HepG2 (cell line): ENCODE results near the gene PLLP. TPM values are rescaled to one million over a fixed set of nuclear protein-coding genes. Genes with fewer than 3 reads are reported as not detected.

Source experiments
- ARNT2 ChIP-seq: sonication (generic); formaldehyde crosslinking; IDR thresholded peaks from 2 replicates; pipeline ENCODE4 v1.8.0; 2022; ENCODE audit warnings: mild to moderate bottlenecking, low read depth, missing genetic modification reagents, moderate library complexity
- FOXA1 ChIP-seq, 2 experiments: fragments of 450-650 bp in 1 of 2; sonication (generic) in 1 of 2; formaldehyde crosslinking in 1 of 2; IDR thresholded peaks; 2 replicates each; pipeline versions ENCODE4 v1.4.0 to v1.6.1; 2016 to 2020; ENCODE audit warnings: missing genetic modification reagents in 1 of 2
- KDM5A ChIP-seq: fragments of 200-600 bp; sonication (generic); IDR thresholded peaks from 2 replicates; pipeline ENCODE4 v1.7.0; 2018; ENCODE audit warnings: antibody characterized with exemption, mild to moderate bottlenecking, low read length, borderline replicate concordance
- KDM5B ChIP-seq: sonication (generic); formaldehyde crosslinking; IDR thresholded peaks from 2 replicates; pipeline ENCODE4 v1.4.0; 2020; ENCODE audit warnings: missing genetic modification reagents, mild to moderate bottlenecking, borderline replicate concordance
- MAF1 ChIP-seq: sonication (generic); formaldehyde crosslinking; IDR thresholded peaks from 2 replicates; pipeline ENCODE4 v1.5.0; 2020; ENCODE audit warnings: missing genetic modification reagents, borderline replicate concordance
- NFE2L1 ChIP-seq: sonication (generic); formaldehyde crosslinking; IDR thresholded peaks from 2 replicates; pipeline ENCODE4 v1.4.0; 2020; ENCODE audit warnings: missing genetic modification reagents, mild to moderate bottlenecking, borderline replicate concordance
- PHF8 ChIP-seq: sonication (generic); formaldehyde crosslinking; IDR thresholded peaks from 2 replicates; pipeline ENCODE4 v1.5.0; 2020; ENCODE audit warnings: missing genetic modification reagents
- POLR2A ChIP-seq, 2 experiments: IDR thresholded peaks; 2 replicates each; pipeline ENCODE4 v1.6.1; 2011; ENCODE audit warnings: low read depth in 2 of 2, low read length in 2 of 2, mild to moderate bottlenecking in 1 of 2, moderate library complexity in 1 of 2; ENCODE audit not compliant: insufficient read depth in 1 of 2
- RBM39 ChIP-seq: fragments of 200-400 bp; formaldehyde crosslinking; IDR thresholded peaks from one replicate; pipeline ENCODE4 v1.6.1; 2018; ENCODE audit warnings: antibody characterized with exemption, mild to moderate bottlenecking, low read depth, low read length; ENCODE audit not compliant: poor library complexity, severe bottlenecking
- RXRB ChIP-seq: IDR thresholded peaks from 2 replicates; pipeline ENCODE4 v1.6.1; 2016; ENCODE audit warnings: borderline replicate concordance, missing genetic modification reagents, missing compliant biosample characterization
- SRSF1 ChIP-seq: fragments of 200-400 bp; formaldehyde crosslinking; optimal IDR thresholded peaks from 2 replicates; pipeline ENCODE3; 2017; ENCODE audit warnings: mild to moderate bottlenecking, low read depth, low read length, moderate library complexity
- ZNF101 ChIP-seq: sonication (generic); formaldehyde crosslinking; IDR thresholded peaks from 2 replicates; pipeline ENCODE4 v1.4.0; 2020; ENCODE audit warnings: mild to moderate bottlenecking, low read depth, missing genetic modification reagents, borderline replicate concordance
- ZNF138 ChIP-seq: sonication (generic); formaldehyde crosslinking; IDR thresholded peaks from 2 replicates; pipeline ENCODE4 v1.5.0; 2020; ENCODE audit warnings: mild to moderate bottlenecking, low read depth, missing genetic modification reagents
- ZNF343 ChIP-seq: sonication (generic); formaldehyde crosslinking; IDR thresholded peaks from 2 replicates; pipeline ENCODE4 v1.4.0; 2020; ENCODE audit warnings: mild to moderate bottlenecking, missing genetic modification reagents
- ZNF451 ChIP-seq: sonication (generic); formaldehyde crosslinking; IDR thresholded peaks from 2 replicates; pipeline ENCODE4 v1.5.0; 2020; ENCODE audit warnings: mild to moderate bottlenecking, missing genetic modification reagents
- ZNF7 ChIP-seq: IDR thresholded peaks from 2 replicates; pipeline ENCODE4 v1.6.1; 2016; ENCODE audit warnings: missing biosample characterization, missing genetic modification reagents
- polyA plus RNA-seq, 8 experiments: library from polyadenylated mRNA; depleted of rRNA in 3 of 8; stranded (reverse) in 7 of 8; unstranded in 1 of 8; fragments of >200 nt; fragmentation: Illumina TruSeq in 4 of 8; extraction: Trizol in 4 of 8; gene quantifications; 2 replicates each; pipeline versions ENCODE4 v1.2.1 to v1.2.3, GENCODE V29; 2011 to 2016; ENCODE audit warnings: low read depth in 4 of 8, missing spikeins in 1 of 8, mixed read lengths in 1 of 8; ENCODE audit not compliant: insufficient read depth in 1 of 8
- total RNA-seq, 5 experiments: library from RNA; depleted of rRNA; stranded (reverse); fragments of >200 nt; fragmentation: Illumina TruSeq; extraction: Trizol; gene quantifications; 2 replicates each; pipeline ENCODE4 v1.2.3, GENCODE V29; 2016; ENCODE audit warnings: low read depth in 1 of 5
- TF ChIP-seq, protein P1 (sequence below): sonication (generic); formaldehyde crosslinking; IDR thresholded peaks from 2 replicates; pipeline ENCODE4 v1.4.0; 2020; ENCODE audit warnings: mild to moderate bottlenecking, missing genetic modification reagents, borderline replicate concordance
- TF ChIP-seq, protein P2 (sequence below): sonication (generic); formaldehyde crosslinking; IDR thresholded peaks from 2 replicates; pipeline ENCODE4 v1.8.0; 2022; ENCODE audit warnings: mild to moderate bottlenecking, missing genetic modification reagents
- TF ChIP-seq, protein P3 (sequence below): sonication (generic); formaldehyde crosslinking; IDR thresholded peaks from 2 replicates; pipeline ENCODE4 v1.8.0; 2022; ENCODE audit warnings: mild to moderate bottlenecking, missing genetic modification reagents; ENCODE audit not compliant: insufficient replicate concordance

The PLLP gene
- total and polyA plus RNA-seq, 2 of the 13 experiments (the other 11 are each of a cell fraction or from before 2014, with no cell fraction given), result 60.6 to 127 TPM

DNA sequence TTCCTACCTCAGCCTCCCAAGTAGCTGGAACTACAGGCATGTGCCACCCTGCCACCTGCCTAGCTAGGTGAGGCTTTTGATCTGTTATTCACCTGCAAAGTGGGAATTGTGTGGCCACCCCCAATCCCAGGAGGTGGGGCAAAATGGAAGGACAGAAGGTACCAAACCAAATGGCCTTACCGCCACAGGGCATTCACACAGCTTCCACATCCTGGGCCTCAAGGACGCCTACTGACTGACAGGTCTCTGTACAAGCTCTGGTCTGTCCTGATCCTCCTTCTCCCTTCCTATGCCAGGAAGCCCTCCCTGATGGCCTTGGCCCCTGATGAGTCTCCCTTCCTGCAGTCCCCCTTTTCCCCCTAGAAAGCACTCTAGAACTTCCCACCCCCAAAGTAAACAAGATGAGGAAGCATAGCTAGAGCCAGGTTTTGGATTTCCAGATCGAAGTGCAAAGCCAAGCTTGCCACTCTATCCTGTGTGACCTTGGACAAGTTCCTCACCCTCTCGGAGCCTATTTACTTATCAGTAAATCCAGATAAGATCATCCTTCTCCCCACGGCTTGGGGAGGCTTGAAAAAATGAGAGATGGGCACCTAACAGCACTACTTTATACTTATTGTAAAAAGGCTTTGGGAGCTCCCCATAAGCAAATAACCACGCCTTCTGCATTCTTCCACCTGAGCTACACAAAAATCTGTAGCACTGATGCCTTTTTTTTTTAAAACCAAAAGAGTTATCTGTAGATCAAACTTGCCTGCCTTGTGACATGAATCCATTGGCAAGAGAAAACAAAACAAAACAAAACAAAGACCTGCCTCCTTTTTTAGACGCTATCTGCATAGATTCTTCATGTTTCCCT is 4.5 kb downstream of the PLLP start (continued):
- TF ChIP-seq, protein P1, sequence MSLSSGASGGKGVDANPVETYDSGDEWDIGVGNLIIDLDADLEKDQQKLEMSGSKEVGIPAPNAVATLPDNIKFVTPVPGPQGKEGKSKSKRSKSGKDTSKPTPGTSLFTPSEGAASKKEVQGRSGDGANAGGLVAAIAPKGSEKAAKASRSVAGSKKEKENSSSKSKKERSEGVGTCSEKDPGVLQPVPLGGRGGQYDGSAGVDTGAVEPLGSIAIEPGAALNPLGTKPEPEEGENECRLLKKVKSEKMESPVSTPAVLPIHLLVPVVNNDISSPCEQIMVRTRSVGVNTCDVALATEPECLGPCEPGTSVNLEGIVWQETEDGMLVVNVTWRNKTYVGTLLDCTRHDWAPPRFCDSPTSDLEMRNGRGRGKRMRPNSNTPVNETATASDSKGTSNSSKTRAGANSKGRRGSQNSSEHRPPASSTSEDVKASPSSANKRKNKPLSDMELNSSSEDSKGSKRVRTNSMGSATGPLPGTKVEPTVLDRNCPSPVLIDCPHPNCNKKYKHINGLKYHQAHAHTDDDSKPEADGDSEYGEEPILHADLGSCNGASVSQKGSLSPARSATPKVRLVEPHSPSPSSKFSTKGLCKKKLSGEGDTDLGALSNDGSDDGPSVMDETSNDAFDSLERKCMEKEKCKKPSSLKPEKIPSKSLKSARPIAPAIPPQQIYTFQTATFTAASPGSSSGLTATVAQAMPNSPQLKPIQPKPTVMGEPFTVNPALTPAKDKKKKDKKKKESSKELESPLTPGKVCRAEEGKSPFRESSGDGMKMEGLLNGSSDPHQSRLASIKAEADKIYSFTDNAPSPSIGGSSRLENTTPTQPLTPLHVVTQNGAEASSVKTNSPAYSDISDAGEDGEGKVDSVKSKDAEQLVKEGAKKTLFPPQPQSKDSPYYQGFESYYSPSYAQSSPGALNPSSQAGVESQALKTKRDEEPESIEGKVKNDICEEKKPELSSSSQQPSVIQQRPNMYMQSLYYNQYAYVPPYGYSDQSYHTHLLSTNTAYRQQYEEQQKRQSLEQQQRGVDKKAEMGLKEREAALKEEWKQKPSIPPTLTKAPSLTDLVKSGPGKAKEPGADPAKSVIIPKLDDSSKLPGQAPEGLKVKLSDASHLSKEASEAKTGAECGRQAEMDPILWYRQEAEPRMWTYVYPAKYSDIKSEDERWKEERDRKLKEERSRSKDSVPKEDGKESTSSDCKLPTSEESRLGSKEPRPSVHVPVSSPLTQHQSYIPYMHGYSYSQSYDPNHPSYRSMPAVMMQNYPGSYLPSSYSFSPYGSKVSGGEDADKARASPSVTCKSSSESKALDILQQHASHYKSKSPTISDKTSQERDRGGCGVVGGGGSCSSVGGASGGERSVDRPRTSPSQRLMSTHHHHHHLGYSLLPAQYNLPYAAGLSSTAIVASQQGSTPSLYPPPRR, result peak; percentile 96
- TF ChIP-seq MAF1 (CRISPR knock-in tag) (no peak), RBM39 (no peak), FOXA1 (IDR thresholded peaks at IDR 0.05) (peak; percentile 90), FOXA1 (CRISPR knock-in tag; IDR thresholded peaks at IDR 0.05) (peak; percentile 99), NFE2L1 (CRISPR knock-in tag) (no peak), ZNF451 (CRISPR knock-in tag) (no peak), KDM5B (CRISPR knock-in tag) (peak; percentile 65; the same call in 1 of the 2 replicates), ZNF7 (CRISPR knock-in tag) (no peak), ZNF101 (CRISPR knock-in tag) (peak; percentile 90; the same call in 1 of the 2 replicates), PHF8 (CRISPR knock-in tag) (peak; percentile 42; the same call in 1 of the 2 replicates), ZNF138 (CRISPR knock-in tag) (no peak), POLR2A (IDR thresholded peaks at IDR 0.05; ENCODE audit: insufficient read depth in 1 of 2, low read depth in 2 of 2, low read length in 2 of 2) (peak; percentile 44 to 67), SRSF1 (no peak), ARNT2 (CRISPR knock-in tag) (no peak), RXRB (peak; percentile 96; the same call in 1 of the 2 replicates), ZNF343 (CRISPR knock-in tag) (peak; percentile 67; the same call in 1 of the 2 replicates), KDM5A (no peak; the same call in 1 of the 2 replicates)
- TF ChIP-seq, protein P2, sequence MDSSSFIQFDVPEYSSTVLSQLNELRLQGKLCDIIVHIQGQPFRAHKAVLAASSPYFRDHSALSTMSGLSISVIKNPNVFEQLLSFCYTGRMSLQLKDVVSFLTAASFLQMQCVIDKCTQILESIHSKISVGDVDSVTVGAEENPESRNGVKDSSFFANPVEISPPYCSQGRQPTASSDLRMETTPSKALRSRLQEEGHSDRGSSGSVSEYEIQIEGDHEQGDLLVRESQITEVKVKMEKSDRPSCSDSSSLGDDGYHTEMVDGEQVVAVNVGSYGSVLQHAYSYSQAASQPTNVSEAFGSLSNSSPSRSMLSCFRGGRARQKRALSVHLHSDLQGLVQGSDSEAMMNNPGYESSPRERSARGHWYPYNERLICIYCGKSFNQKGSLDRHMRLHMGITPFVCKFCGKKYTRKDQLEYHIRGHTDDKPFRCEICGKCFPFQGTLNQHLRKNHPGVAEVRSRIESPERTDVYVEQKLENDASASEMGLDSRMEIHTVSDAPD (CRISPR knock-in tag), result peak; percentile 92; the same call in 1 of the 2 replicates
- TF ChIP-seq, protein P3, sequence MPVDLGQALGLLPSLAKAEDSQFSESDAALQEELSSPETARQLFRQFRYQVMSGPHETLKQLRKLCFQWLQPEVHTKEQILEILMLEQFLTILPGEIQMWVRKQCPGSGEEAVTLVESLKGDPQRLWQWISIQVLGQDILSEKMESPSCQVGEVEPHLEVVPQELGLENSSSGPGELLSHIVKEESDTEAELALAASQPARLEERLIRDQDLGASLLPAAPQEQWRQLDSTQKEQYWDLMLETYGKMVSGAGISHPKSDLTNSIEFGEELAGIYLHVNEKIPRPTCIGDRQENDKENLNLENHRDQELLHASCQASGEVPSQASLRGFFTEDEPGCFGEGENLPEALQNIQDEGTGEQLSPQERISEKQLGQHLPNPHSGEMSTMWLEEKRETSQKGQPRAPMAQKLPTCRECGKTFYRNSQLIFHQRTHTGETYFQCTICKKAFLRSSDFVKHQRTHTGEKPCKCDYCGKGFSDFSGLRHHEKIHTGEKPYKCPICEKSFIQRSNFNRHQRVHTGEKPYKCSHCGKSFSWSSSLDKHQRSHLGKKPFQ (CRISPR knock-in tag), result peak; percentile 99
